NCI-H187 treated with DMSO at 0.1 percent for 48 hours (cell line): ENCODE data around the gene VAV1.
"Not testable (repeated sequence)": the region's sequence is repeated elsewhere in the genome, so short reads cannot be mapped to it uniquely, and the experiment has no call there.

Experiments used
- DNase-seq: peaks from one replicate; lab custom pipeline; 2025; lab: John Stamatoyannopoulos, UW

The VAV1 gene

GRCh38 chr19:6852001-6852400, 79.5 kb downstream of the VAV1 start:
- no peak for DNase-seq

GRCh38 chr19:6853868-6854267, 81.4 kb downstream of the VAV1 start:
- DNase-seq = no peak

- no peak for DNase-seq
Measured at GRCh38 chr19:6854758-6855157, 82.2 kb downstream of the VAV1 start.

GRCh38 chr19:6856749-6857372, 84.4 kb downstream of the VAV1 start:
- no peak for DNase-seq

- DNase-seq = no peak
Measured at GRCh38 chr19:6861683-6862286, 89.3 kb downstream of the VAV1 start.

- no peak for DNase-seq
Measured at GRCh38 chr19:6862673-6863078, 90.2 kb downstream of the VAV1 start.

GRCh38 chr19:6864325-6864940, 91.9 kb downstream of the VAV1 start:
- DNase-seq = no peak

- DNase-seq = no peak
Measured at GRCh38 chr19:6865849-6866248, 93.3 kb downstream of the VAV1 start.

GRCh38 chr19:6866741-6867151, 94.2 kb downstream of the VAV1 start:
- no peak for DNase-seq

- no peak for DNase-seq
Measured at GRCh38 chr19:6868351-6868750, 95.8 kb downstream of the VAV1 start.

GRCh38 chr19:6869151-6869882, 96.8 kb downstream of the VAV1 start:
- not testable (repeated sequence) for DNase-seq

- DNase-seq = no peak
Measured at GRCh38 chr19:6873708-6874431, 101.4 kb downstream of the VAV1 start.

GRCh38 chr19:6875218-6875617, 102.7 kb downstream of the VAV1 start:
- DNase-seq = no peak

GRCh38 chr19:6876748-6877147, 104.2 kb downstream of the VAV1 start:
- no peak for DNase-seq

- DNase-seq = no peak
Measured at GRCh38 chr19:6877766-6878165, 105.3 kb downstream of the VAV1 start.

- DNase-seq = no peak
Measured at GRCh38 chr19:6886277-6886897, 113.9 kb downstream of the VAV1 start.

GRCh38 chr19:6887316-6887715, 114.8 kb downstream of the VAV1 start, which contains the start of gene ADGRE1:
ADGRE1 (plus strand) TSS chr19:6887579; CDS start chr19:6887609, 30 bp downstream.
- no peak for DNase-seq

GRCh38 chr19:6888967-6889366, 116.5 kb downstream of the VAV1 start:
- no peak for DNase-seq

GRCh38 chr19:6890401-6890913, 117.9 kb downstream of the VAV1 start:
- DNase-seq = no peak

- DNase-seq = no peak
Measured at GRCh38 chr19:6890938-6891337, 118.4 kb downstream of the VAV1 start.

GRCh38 chr19:6891761-6892385, 119.4 kb downstream of the VAV1 start:
- no peak for DNase-seq
